Pericardium fibroblast (primary cell): Measurements from ENCODE around the gene SERTM2. TPM values are rescaled to one million over a fixed set of nuclear protein-coding genes. Genes with fewer than 3 reads are reported as not detected.

Experiments
- total RNA-seq: library from RNA; depleted of rRNA; stranded (reverse); fragments of >200 nt; gene quantifications from 2 replicates; pipeline ENCODE4 v1.2.3, GENCODE V29; 2015

Gene SERTM2
- not detected in 2 replicates for total RNA-seq

DNA sequence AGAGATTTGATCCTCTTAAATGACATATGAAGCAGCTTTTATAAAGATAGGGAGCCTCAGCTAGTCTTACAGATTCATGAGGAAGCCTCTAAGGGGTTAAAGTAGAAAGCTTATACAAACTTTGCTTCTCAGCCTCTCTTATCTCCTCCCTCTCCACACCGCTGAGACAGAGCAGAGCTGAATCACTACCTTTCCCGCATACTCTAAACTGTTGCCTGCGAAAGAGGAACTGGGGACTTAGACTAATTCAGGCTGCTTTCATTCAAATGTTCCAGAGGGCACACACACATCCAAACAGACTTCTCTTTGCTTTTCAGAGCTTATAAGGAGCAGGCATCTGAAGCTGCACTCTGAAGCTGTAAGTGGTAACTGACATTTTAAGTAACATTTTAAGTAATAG lies at the start of gene SERTM2:
Gene SERTM2, plus strand, starts transcription at position 169 of the 400 bp plus-strand sequence. CDS start 7,213 bp downstream, outside the sequence.

Other genes starting within 250 kb of the SERTM2 start
- not detected in 2 replicates for gene CAPN6, start 241.2 kb upstream of the SERTM2 start, total RNA-seq
- gene DCX, start 99.5 kb upstream of the SERTM2 start, total RNA-seq = not detected in 2 replicates
- gene ALG13, start 169.5 kb downstream of the SERTM2 start, total RNA-seq = 14.2 and 15.0 TPM in 2 replicates